ENCODE results near the gene PPP1R3A. TPM values are rescaled to one million over a fixed set of nuclear protein-coding genes. Genes with fewer than 3 reads are reported as not detected.

Gene PPP1R3A
- total and polyA plus RNA-seq, 2 of the 4 experiments (the other 2 are of a cell fraction) = not detected

DNA sequence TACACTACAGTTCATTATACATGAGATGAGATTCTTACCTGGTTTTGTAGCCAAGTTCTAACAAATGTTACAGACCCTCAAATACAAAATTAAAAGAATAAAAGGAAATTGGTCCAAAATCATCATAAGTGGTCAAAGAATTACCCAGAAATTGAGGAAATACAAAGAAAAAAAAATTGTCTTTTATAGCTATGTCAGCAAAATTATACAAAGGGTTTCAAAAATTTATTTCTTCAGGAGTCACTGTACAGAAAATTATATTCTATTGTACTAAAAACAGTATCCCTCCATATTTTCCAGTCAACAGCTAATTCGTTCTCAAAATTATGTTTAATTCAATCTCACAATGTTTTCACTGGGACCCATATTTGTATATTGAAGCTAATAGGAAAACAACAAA, 14.3 kb downstream of the PPP1R3A start:
- H3K9ac ChIP-seq (ENCODE audit: low read depth, low read length) = no peak overlapping the region
- no peaks in the 10 kb centered on the region for H3K36me3 ChIP-seq (ENCODE audit: control insufficient read depth, insufficient read depth, low read length)
- no peak overlapping the region for H3K4me2 ChIP-seq (ENCODE audit: low read depth, low read length)
- H4K5ac ChIP-seq (ENCODE audit: low read depth, low read length) = no peak overlapping the region
- no peak for ATAC-seq (ENCODE audit: low read depth)
- no peak overlapping the region for H3K14ac ChIP-seq (replicated peaks; ENCODE audit: low read depth, low read length)
- H3K27me3 ChIP-seq (ENCODE audit: control insufficient read depth, insufficient read depth, low read length) = no peaks in the 10 kb centered on the region
- H4K20me1 ChIP-seq (ENCODE audit: insufficient read depth, low read length) = no peaks in the 10 kb centered on the region
- CTCF ChIA-PET = no interaction called here
- dilution Hi-C loops (cut with HindIII; ENCODE audit: low sequenced_read_pairs, unreplicated experiment) (no loop called here), in situ Hi-C loops (cut with MboI; ENCODE audit: low sequenced_read_pairs) (no loop called here), intact Hi-C loops (cut with micrococcal nuclease) (no loop called here)
- H3K18ac ChIP-seq (ENCODE audit: low read depth, low read length) = no peak overlapping the region
- no peak overlapping the region for H4K8ac ChIP-seq (ENCODE audit: low read depth in 2 of 2, low read length in 2 of 2)
- no peak overlapping the region for H4K91ac ChIP-seq (ENCODE audit: insufficient read depth, low read depth, low read length)
- H2BK5ac ChIP-seq (ENCODE audit: low read depth, low read length, poor library complexity, severe bottlenecking) = no peak overlapping the region
- WGBS, 2 experiments (ENCODE audit: extremely low coverage in 2 of 2, insufficient read length in 1 of 2) = no CpG with 5 or more reads among the region's 1 CpG
- H3K4ac ChIP-seq (ENCODE audit: low read depth, low read length) = no peak overlapping the region
- no peaks in the 10 kb centered on the region for H3K9me3 ChIP-seq (ENCODE audit: control insufficient read depth, insufficient read depth, low read length)
- no peak overlapping the region for H2AFZ ChIP-seq (replicated peaks; ENCODE audit: low read length, poor library complexity)
- H2BK120ac ChIP-seq (ENCODE audit: low read depth, low read length) = no peak overlapping the region
- no TSS peak for BruUV-seq (replicated peaks)
- no peak overlapping the region for H2BK20ac ChIP-seq (ENCODE audit: low read depth, low read length)
- POLR2A ChIA-PET (ENCODE audit: unreplicated experiment) = no interaction called here
- H3K4me3 ChIP-seq (ENCODE audit: insufficient read depth, low read depth, low read length) = no peak overlapping the region
- no peaks in the 10 kb centered on the region for H3K9me1 ChIP-seq (ENCODE audit: insufficient read depth, low read length)
- DNase-seq = no peak
- no peak for TF ChIP-seq POLR2A (IDR thresholded peaks at IDR 0.05; ENCODE audit: low read depth, low read length)
- peak; percentile 95 for TF ChIP-seq MAFK (IDR thresholded peaks at IDR 0.05; ENCODE audit: low read depth, low read length)
- H3K23ac ChIP-seq (ENCODE audit: low read depth, low read length) = no peak overlapping the region
- H2AK5ac ChIP-seq (ENCODE audit: low read depth, low read length) = no peak overlapping the region
- H3K56ac ChIP-seq (ENCODE audit: extremely low read depth, insufficient read depth, low read length) = no peak overlapping the region
- no peak overlapping the region for H3K27ac ChIP-seq (ENCODE audit: insufficient read depth, low read length)
- no peaks in the 10 kb centered on the region for H3K4me1 ChIP-seq (ENCODE audit: control insufficient read depth, insufficient read depth, low read length)
- H2BK15ac ChIP-seq (ENCODE audit: low read depth, low read length) = no peak overlapping the region
- H3K79me1 ChIP-seq (ENCODE audit: low read depth in 1 of 2, low read length in 2 of 2) = no peaks in the 10 kb centered on the region
- H2AK9ac ChIP-seq (replicated peaks; ENCODE audit: low read depth, low read length, poor library complexity) = no peak overlapping the region

Data from IMR-90 (cell line).